GM18519 (cell line): Measurements from ENCODE around the gene FES.
A peak's percentile ranks its signal among the peaks of the same experiment; 100 is the strongest.
"Not testable (repeated sequence)": the region's sequence is repeated elsewhere in the genome, so short reads cannot be mapped to it uniquely, and the experiment has no call there.

Experiments used
- ATAC-seq: cut with Tn5 transposase; IDR thresholded peaks from one replicate; pipeline ENCODE4 v1.9.1; 2021; ENCODE audit warnings: mild to moderate bottlenecking, moderate library complexity; ENCODE audit not compliant: unreplicated experiment, low FRiP score

FES gene

GRCh38 chr15:90883976-90884718 lies at the start of gene FES:
FES (plus strand) TSS chr15:90884504; CDS start chr15:90885046, 542 bp downstream.
- ATAC-seq: no peak

GRCh38 chr15:90834626-90835025 lies 49.7 kb upstream of the FES start:
- no peak for ATAC-seq

DNA sequence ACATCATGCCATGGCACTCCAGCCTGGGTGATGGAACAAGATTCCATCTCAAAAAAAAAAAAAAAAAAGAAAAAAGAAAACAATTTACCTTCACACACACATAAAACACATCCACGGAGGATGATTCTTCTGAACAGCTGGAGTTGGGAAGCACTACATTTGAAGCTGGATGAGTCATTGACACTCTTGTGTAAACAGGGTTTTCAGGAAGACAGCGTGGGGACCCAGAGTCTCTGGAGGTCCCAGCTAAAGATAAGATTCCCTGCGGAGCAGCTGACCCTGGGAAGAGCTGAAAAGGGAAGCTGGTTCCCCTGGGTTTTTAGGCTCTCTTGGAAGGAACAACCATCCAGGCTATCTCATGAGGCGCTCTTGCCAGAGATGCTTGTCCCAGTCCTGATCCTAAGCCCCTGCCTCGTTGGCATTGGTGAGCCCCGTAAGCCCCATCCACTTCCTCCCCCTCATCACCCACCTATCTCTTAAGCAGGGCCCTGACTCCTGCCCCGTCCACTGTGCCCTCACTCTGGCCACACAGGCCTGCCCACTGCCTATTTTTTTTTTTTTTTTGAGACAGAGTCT lies 47.9 kb upstream of the FES start:
- ATAC-seq: no peak

GRCh38 chr15:90837094-90837493 lies 47.2 kb upstream of the FES start:
- no peak for ATAC-seq

DNA sequence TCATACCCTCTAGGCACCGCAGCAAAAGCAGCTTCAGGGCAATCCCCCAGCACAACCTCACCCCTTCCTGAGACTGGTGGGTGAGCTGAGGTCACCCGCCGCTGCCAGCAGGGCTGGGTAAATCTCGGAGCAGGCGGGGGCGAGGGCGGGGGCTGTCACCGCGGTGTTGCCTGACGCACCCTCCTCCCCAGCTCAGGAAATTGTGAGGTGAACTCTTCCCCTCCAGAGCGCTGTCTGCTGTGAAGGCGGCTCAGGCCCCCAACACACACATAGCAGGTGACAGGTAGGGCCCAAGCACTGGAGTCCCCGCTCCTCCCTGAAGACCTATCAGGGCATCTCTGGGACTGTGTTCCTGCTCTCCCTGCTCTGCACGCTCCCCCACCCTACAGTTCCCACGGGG lies 46.2 kb upstream of the FES start:
- ATAC-seq: no peak

DNA sequence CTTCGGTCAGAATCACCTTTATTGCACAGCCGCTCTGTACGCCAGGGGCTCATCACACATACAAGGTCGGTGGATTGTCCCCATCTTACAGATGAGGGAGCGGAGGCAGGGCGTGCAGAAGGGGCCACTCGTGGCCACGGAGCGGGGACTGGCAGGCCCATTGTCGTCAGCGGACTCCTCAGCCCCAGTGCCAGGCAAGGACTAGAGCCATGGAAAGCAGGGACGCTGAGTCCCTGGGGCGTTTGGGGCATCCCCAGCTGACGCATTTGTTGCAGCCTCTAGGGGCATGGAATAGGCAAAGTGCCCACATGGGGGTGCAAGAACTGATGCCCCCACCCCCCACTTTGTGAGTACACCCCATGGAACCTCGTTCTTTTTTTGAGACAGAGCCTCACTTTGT lies 45.8 kb upstream of the FES start:
- no peak for ATAC-seq

DNA sequence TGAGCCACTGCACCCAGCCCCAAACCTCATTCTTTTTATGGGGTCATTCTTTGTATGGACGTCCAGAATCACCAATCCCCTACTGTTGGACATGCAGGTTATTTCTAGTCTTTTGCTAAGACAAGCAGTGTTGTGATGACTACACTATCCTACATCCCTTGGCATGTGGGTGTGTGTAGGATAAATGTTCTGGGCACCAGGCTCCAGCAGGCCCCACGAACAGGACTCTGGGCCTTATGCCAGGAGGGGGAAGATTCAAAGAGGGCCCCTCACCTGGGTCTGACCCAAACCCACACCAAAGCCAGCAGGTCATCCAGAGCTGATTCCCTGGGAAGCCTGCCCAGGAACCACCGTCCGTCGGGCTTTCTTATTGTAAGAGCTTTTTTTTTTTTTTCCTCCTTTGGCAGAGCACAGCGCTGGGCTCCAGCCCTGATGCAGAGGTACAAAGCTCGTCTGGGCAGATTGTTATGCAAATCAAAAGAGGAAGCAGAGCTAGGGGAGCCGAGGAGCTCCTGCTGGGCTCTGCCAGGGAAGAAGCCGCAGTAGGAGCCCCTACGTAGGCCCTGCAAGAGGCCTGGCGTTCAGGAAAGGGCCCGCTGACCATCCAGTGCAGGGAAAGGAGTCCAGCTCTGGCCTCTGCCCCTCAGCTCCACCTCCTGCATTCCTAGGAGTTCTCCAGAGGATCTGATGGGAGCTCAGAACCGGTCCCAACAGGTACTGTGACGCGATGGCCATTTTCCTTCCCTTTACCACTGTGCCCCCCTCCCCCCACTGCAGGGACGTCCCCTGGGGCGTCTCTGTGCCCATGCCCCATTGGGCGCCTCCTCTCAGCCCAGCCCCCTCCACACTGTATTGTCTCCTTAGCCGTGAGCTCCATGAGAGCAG lies 44.9 kb upstream of the FES start:
- ATAC-seq: peak; percentile 87

DNA sequence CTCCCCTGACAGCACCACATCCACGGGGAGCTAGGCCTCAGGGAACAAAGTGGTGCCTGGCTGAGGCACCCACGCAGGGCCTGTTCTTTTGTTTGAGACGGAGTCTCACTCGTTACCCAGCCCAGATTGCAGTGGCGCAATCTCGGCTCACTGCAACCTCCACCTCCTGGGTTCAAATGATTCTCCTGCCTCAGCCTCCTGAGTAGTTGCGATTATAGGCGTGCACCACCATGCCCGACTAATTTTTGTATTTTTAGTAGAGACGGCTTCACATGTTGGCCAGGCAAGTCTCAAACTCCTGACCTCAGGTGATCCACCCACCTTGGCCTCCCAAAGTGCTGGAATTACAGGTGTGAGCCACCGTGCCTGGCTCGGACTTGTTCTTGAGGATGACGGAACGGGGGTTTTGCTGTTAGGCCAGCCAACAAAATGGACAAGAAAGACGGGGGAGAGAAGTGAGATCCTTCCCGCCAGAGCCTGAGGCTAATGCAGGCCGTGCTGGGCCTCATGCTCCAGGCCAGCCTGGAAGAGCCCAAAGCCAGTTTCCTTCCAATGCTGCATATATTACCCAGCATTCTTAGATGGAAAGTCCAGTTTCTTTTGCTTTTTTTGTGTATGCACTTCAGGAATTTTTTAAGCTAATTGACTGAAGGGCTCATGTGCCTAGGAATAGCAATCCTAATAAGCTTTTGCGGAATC lies 44.0 kb upstream of the FES start:
- ATAC-seq: no peak

GRCh38 chr15:90840954-90841353 lies 43.4 kb upstream of the FES start:
- ATAC-seq: no peak

- no peak for ATAC-seq
Measured at GRCh38 chr15:90844696-90845095, 39.6 kb upstream of the FES start.

DNA sequence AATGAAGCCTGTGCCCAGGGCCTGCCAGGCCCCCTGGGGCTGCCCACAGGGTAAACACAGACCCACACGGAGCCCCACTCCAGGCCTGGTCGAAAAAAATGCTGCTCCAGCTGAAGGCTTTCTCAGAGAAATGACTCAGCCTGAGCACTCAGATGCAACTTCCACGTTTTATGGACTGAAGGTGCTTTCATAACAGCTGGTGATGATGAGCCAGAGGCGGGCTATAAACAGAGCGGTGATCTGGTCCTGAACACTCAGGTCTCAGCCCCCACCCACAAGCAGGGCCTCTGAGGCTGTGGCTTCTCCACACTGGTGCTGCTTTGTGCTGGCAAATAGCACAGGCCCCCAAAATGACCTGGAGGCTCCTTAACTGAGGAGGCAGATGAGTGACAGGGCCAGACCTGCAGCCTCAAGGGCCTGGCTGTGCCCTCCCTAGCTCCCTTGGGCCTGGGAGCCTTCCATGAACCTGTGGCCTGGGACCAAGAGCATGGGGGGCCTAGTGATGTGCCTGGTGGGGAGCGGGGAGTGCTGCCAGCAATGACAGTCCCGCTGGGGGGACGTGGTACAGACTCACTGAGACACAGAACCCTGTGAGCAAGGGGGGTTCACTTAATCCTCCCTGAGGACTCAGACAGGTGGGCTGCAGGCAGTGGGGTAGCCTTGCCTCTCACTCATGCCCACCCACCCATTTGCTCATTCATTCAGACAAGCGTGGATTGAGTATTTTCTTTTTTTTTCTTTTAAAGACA lies 38.9 kb upstream of the FES start:
- ATAC-seq: peak; percentile 83

GRCh38 chr15:90849424-90849823 lies 34.9 kb upstream of the FES start:
- ATAC-seq: not testable (repeated sequence)

DNA sequence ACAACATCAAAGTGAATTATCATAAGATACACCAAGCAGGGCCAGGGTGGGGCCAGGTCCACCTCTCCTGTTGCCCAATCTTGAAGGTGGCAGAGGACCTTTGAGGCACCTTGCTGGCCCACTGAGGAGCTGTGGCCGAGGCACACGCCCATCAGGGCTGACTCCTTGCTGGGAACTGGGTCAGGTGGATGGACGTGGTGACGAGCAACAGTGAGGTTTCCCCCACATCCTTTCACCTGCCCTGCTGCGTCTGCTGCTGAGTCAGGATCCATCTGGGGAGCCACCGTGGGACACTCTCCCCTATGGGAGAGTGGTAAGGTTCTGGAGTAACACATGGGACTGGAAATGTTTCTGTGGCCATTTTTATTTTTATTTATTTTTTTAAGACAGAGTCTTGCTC lies 33.2 kb upstream of the FES start:
- no peak for ATAC-seq

DNA sequence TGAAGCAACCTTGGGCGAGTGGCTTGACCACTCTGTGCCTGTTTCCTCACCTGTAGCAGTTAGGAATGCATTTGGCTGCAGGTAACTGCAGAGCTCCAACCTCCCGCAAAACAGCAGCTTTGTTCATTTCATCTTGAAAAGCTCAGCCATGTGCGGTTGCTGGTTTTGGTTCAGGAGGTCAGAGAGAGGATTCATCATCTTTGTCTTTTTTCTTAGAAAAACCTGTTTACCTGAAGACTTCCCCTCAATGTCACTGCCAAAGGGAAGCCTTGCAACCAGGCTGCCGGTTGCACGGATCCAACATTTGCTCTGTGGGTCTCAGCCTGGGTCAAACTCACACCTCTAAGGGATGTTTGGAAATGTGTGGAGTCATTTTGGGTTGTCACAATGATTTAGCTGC lies 32.4 kb upstream of the FES start:
- no peak for ATAC-seq

DNA sequence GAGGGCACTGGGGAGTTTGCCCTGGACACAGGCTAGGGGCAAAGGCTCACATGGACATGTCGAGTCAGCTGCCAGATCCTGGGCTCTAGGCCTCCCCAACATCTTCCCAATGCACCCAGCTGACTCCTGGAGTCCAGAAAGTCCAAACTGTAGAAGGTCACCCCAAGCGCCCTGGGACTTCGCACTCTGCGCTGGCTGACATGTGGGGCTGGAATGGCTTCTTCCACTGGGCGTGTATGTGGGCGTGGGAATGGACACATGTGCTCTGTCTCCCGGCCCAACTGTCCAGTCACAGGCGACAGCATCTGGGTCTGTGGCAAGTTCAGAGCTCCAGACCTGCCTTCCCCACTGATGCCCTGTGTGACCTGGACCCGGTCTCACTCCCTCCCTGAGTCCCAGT lies 29.2 kb upstream of the FES start:
- ATAC-seq: no peak

DNA sequence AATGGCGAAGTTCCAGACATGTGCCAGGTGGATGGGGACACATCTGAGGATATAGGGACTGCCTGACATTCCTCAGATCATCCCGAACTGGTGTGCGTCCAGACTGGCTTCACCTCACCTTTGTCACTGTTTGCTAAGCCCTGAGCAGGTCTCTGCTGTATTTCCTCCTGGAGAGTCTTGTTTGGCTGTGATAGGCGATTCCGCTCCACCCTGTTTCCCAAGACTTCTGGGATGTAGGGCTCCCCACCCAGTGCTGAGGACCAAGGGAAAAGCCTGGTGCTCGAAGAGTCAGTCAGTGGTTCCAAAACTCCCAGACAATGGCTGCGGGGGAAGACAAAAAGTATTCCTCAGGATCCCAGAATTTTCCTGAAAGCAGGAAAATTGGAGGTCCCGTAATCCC lies 27.0 kb upstream of the FES start:
- no peak for ATAC-seq

DNA sequence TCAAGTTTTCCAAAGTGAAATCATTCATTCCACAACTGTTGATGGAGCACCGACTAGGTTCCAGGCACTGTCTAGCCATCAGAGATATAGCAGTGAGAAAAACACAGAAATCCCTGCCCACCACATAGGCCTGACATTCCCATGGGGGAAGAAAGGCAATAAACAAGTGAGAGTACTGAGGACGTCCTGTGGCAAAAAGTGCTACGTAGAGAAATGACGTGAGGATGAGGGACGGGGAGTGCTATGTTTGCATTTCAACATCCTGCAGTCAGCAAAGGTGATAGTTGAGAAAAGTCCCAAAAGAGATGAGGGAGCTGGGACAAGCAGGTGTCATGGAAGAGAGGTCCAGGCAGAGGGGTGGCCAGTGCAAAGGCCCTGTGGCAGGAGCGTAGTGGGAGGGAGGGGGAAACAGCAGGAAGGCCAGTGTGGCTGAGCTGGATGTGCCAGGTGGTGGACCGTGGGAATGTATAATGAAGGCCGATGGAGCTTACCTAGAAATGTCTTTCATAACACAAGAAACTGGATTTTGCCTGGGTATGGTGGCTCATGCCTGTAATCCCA lies 26.3 kb upstream of the FES start:
- no peak for ATAC-seq

DNA sequence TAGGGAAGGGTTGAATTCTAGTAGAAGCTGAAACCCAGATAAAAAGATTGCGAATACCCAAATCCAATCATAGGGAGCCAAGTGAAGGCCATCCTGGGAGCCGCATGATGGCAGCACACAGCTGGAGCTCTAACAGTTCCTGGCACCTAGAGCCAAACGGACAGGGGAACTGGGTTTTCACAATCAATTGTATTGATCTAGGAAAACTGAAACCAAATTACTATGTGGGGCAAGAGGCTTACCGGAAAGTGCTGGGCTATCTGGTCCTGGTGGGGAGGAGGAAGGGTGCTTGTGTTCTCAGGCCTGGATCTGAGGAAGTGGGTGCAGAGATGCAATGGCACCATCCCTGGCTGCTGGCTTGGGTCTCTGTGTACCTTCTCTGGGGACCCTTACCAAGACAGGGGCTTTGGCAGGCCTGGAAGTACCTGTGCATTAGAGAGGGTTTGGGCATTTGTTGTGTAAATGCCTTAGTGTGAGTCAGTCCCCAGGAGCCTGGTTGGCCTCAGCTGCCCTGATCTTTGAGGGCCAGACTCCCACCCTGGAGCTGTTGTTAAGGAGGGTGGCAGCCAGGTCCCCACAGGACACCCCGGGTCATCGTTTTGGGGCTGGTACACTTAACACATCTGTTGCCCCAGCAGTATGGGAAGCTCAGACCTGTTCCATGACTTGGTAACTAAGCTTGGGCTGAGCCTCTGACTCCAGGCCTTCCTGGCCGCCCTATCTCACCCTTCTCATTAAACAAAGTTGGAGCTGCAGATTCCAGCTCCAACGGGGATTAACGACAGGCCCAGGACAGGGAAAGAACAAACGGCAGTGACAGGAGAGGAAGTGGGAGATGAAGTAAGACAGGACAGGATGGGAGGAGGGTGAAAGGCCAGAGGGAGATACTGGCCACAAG lies 24.8 kb upstream of the FES start:
- no peak for ATAC-seq

GRCh38 chr15:90860450-90860849 lies 23.9 kb upstream of the FES start:
- no peak for ATAC-seq
